Glutamatergic neuron (in vitro differentiated cells): ENCODE results near the gene CLEC10A. TPM values are rescaled to one million over a fixed set of nuclear protein-coding genes. Genes with fewer than 3 reads are reported as not detected.

Experiments used
- DNase-seq: peaks from one replicate; pipeline ENCODE4 v3.0.0; 2022
- H3K27ac Mint-ChIP-seq: one replicate; pipeline ENCODE4 v1.8.0; 2020; ENCODE audit warnings: mild to moderate bottlenecking, mixed read lengths, inconsistent platforms; ENCODE audit not compliant: unreplicated experiment
- H3K27me3 Mint-ChIP-seq: one replicate; pipeline ENCODE4 v1.8.0; 2020; ENCODE audit warnings: mild to moderate bottlenecking, moderate library complexity, mixed read lengths, inconsistent platforms; ENCODE audit not compliant: unreplicated experiment
- H3K36me3 Mint-ChIP-seq: one replicate; pipeline ENCODE4 v1.8.0; 2020; ENCODE audit warnings: mild to moderate bottlenecking, mixed read lengths, inconsistent platforms; ENCODE audit not compliant: unreplicated experiment
- H3K4me1 Mint-ChIP-seq: one replicate; pipeline ENCODE4 v1.8.0; 2020; ENCODE audit warnings: mild to moderate bottlenecking, low read depth, mixed read lengths, inconsistent platforms; ENCODE audit not compliant: unreplicated experiment
- H3K4me3 Mint-ChIP-seq: one replicate; pipeline ENCODE4 v1.8.0; 2020; ENCODE audit warnings: mild to moderate bottlenecking, mixed read lengths, inconsistent platforms; ENCODE audit not compliant: unreplicated experiment
- H3K9me3 Mint-ChIP-seq: one replicate; pipeline ENCODE4 v1.8.0; 2020; ENCODE audit warnings: mild to moderate bottlenecking, moderate library complexity, mixed read lengths, inconsistent platforms; ENCODE audit not compliant: unreplicated experiment
- CTCF ChIP-seq: fragments of 200-600 bp; sonication (generic); IDR thresholded peaks from one replicate; pipeline ENCODE4 v1.5.0; 2021; ENCODE audit not compliant: partially characterized antibody, unreplicated experiment
- total RNA-seq: library from RNA; stranded (reverse); fragmentation: NEBNext Ultra II Directional; extraction: Animal tissue kit (Norgen Biotek cat#: 25700); gene quantifications from one replicate; pipeline ENCODE4 v1.2.1, GENCODE V29; 2021; ENCODE audit not compliant: unreplicated experiment

Gene CLEC10A
- total RNA-seq, 1 donor from 2014 or later: not detected

- no peak for DNase-seq
- TF ChIP-seq CTCF: no peak
- no peaks in the 10 kb centered on the region for H3K4me1 Mint-ChIP-seq
- peaks cover 2% of the 10 kb centered on the region for H3K27me3 Mint-ChIP-seq
- H3K27ac Mint-ChIP-seq: no peak overlapping the region
- H3K9me3 Mint-ChIP-seq: peaks cover 4% of the 10 kb centered on the region
- H3K4me3 Mint-ChIP-seq: no peak overlapping the region
- H3K36me3 Mint-ChIP-seq: no peaks in the 10 kb centered on the region
These were observed 35.0 kb upstream of the CLEC10A start for GRCh38 chr17:7114875-7115614.

- DNase-seq: no peak
- H3K27me3 Mint-ChIP-seq: peaks cover 2% of the 10 kb centered on the region
- no peak for TF ChIP-seq CTCF
- H3K36me3 Mint-ChIP-seq: no peaks in the 10 kb centered on the region
- no peak within 1 kb of the TSS for H3K27ac Mint-ChIP-seq
- H3K9me3 Mint-ChIP-seq: peaks cover 4% of the 10 kb centered on the region
- H3K4me1 Mint-ChIP-seq: no peaks in the 10 kb centered on the region
- H3K4me3 Mint-ChIP-seq: no peak within 1 kb of the TSS
These were observed 34.3 kb upstream of the CLEC10A start, which contains the start of gene ASGR2 for GRCh38 chr17:7114241-7114874. Gene ASGR2 (minus strand): TSS chr17:7114822. CDS start chr17:7114240, 582 bp downstream.

- Mint-ChIP-seq H3K27ac (no peak overlapping the region), H3K4me1 (no peaks in the 10 kb centered on the region), H3K4me3 (no peak overlapping the region), H3K9me3 (peaks cover 4% of the 10 kb centered on the region), H3K36me3 (no peaks in the 10 kb centered on the region), H3K27me3 (peaks cover 2% of the 10 kb centered on the region)
- TF ChIP-seq CTCF: no peak
- DNase-seq: no peak
These were observed 33.4 kb upstream of the CLEC10A start for GRCh38 chr17:7113273-7114071.

GRCh38 chr17:7112510-7113108, 32.6 kb upstream of the CLEC10A start:
- H3K4me3 Mint-ChIP-seq: no peak overlapping the region

More at GRCh38 chr17:7112510-7113108, 32.6 kb upstream of the CLEC10A start:
- no peak for TF ChIP-seq CTCF
- Mint-ChIP-seq H3K9me3 (peaks cover 4% of the 10 kb centered on the region), H3K36me3 (no peaks in the 10 kb centered on the region), H3K4me1 (peaks cover under 1% of the 10 kb centered on the region), H3K27ac (no peak overlapping the region), H3K27me3 (peaks cover 2% of the 10 kb centered on the region)
- no peak for DNase-seq
